WERI-Rb-1 (cell line): ENCODE results near the gene DCTN5.
"Not testable (repeated sequence)": the region's sequence is repeated elsewhere in the genome, so short reads cannot be mapped to it uniquely, and the experiment has no call there.

ENCODE experiments used
- DNase-seq: peaks from one replicate; pipeline ENCODE4 v3.0.0-alpha.2; 2020
- H3K27ac ChIP-seq: fragments of 250-450 bp; sonication (Bioruptor Pico); 2 replicates; pipeline ENCODE4 v1.5.1; 2020; ENCODE audit warnings: mild to moderate bottlenecking, moderate library complexity
- H3K27me3 ChIP-seq: fragments of 250-450 bp; sonication (Bioruptor Pico); 2 replicates; pipeline ENCODE4 v1.5.1; 2021; ENCODE audit warnings: mild to moderate bottlenecking, low read depth, moderate library complexity; ENCODE audit not compliant: insufficient read depth, severe bottlenecking
- H3K36me3 ChIP-seq: fragments of 250-450 bp; sonication (Bioruptor Pico); 2 replicates; pipeline ENCODE4 v1.5.1; 2020; ENCODE audit warnings: mild to moderate bottlenecking, moderate library complexity
- H3K4me3 ChIP-seq: 2 replicates; pipeline ENCODE4 v1.5.1; 2011; ENCODE audit warnings: low read depth, mild to moderate bottlenecking, control low read depth, low read length
- H3K9me3 ChIP-seq: fragments of 250-450 bp; sonication (Bioruptor Pico); 2 replicates; pipeline ENCODE4 v1.5.1; 2021; ENCODE audit warnings: mild to moderate bottlenecking, moderate library complexity; ENCODE audit not compliant: severe bottlenecking
- CTCF ChIP-seq: IDR thresholded peaks from 2 replicates; pipeline ENCODE4 v1.5.1; 2011; ENCODE audit warnings: low read depth, mild to moderate bottlenecking, control low read depth, inconsistent platforms, low read length

The DCTN5 gene

GRCh38 chr16:23607726-23608125 lies 33.5 kb upstream of the DCTN5 start:
- Histone ChIP-seq H3K27ac (no peak overlapping the region), H3K27me3 (no peaks in the 10 kb centered on the region), H3K36me3 (peaks cover 48% of the 10 kb centered on the region), H3K9me3 (no peaks in the 10 kb centered on the region), H3K4me3 (no peak overlapping the region)
- no peak for DNase-seq
- no peak for TF ChIP-seq CTCF

GRCh38 chr16:23608194-23608593 lies 33.1 kb upstream of the DCTN5 start:
- no peak for DNase-seq
- Histone ChIP-seq H3K36me3 (peaks cover 45% of the 10 kb centered on the region), H3K27ac (no peak overlapping the region), H3K4me3 (no peak overlapping the region), H3K9me3 (no peaks in the 10 kb centered on the region), H3K27me3 (no peaks in the 10 kb centered on the region)
- TF ChIP-seq CTCF = no peak

GRCh38 chr16:23609929-23610328 lies 31.3 kb upstream of the DCTN5 start:
- Histone ChIP-seq H3K4me3 (no peak overlapping the region), H3K27me3 (no peaks in the 10 kb centered on the region), H3K27ac (no peak overlapping the region), H3K36me3 (peaks cover 44% of the 10 kb centered on the region), H3K9me3 (no peaks in the 10 kb centered on the region)
- no peak for DNase-seq
- no peak for TF ChIP-seq CTCF

- H3K27ac ChIP-seq, H3K4me3 ChIP-seq, H3K27me3 ChIP-seq, DNase-seq, H3K9me3 ChIP-seq: not testable (repeated sequence)
- H3K36me3 ChIP-seq = peaks cover 47% of the 10 kb centered on the region
These were observed 30.4 kb upstream of the DCTN5 start for GRCh38 chr16:23610905-23611304.

- TF ChIP-seq CTCF = no peak
- H3K36me3 ChIP-seq = peaks cover 55% of the 10 kb centered on the region
- no peak overlapping the region for H3K4me3 ChIP-seq
- no peak for DNase-seq
- no peak overlapping the region for H3K27ac ChIP-seq
- H3K27me3 ChIP-seq = no peaks in the 10 kb centered on the region
- H3K9me3 ChIP-seq = no peaks in the 10 kb centered on the region
These were observed 29.3 kb upstream of the DCTN5 start for GRCh38 chr16:23611936-23612335.

GRCh38 chr16:23615805-23616204 lies 25.5 kb upstream of the DCTN5 start:
- TF ChIP-seq CTCF = no peak
- Histone ChIP-seq H3K9me3 (no peaks in the 10 kb centered on the region), H3K36me3 (peaks cover 56% of the 10 kb centered on the region), H3K27ac (no peak overlapping the region), H3K4me3 (no peak overlapping the region), H3K27me3 (no peaks in the 10 kb centered on the region)
- DNase-seq = no peak
